ENCODE results near the gene GLO1. TPM values are rescaled to one million over a fixed set of nuclear protein-coding genes. Genes with fewer than 3 reads are reported as not detected.
A peak's percentile ranks its signal among the peaks of the same experiment; 100 is the strongest.

GLO1 gene
- total and polyA plus RNA-seq, 2 donors from 2014 or later = 67.3 to 126 TPM

- Histone ChIP-seq H3K9ac (ENCODE audit: low read length in 3 of 3) (peak overlapping the region; percentile 72 to 96 (median 89)), H3K27me3 (ENCODE audit: control insufficient read depth, insufficient read depth, low read length) (no peaks in the 10 kb centered on the region), H3K27ac (ENCODE audit: low read depth in 2 of 2, low read length in 2 of 2) (peak overlapping the region; percentile 72 to 95), H3K4me3 (ENCODE audit: low read length in 3 of 3) (peak overlapping the region; percentile 91 to 98 (median 96)), H3K36me3 (ENCODE audit: control insufficient read depth in 2 of 3, insufficient read depth in 3 of 3, low read length in 3 of 3) (no peaks in the 10 kb centered on the region), H3K9me3 (ENCODE audit: control insufficient read depth in 2 of 3, insufficient read depth in 1 of 3, low read length in 3 of 3) (no peaks in the 10 kb centered on the region), H3K4me1 (ENCODE audit: control insufficient read depth in 2 of 3, insufficient read depth in 2 of 3, low read depth in 1 of 3, low read length in 3 of 3) (peaks cover 4 to 10% (median 7%) of the 10 kb centered on the region in 3 donors)
- TF ChIP-seq, protein P1, sequence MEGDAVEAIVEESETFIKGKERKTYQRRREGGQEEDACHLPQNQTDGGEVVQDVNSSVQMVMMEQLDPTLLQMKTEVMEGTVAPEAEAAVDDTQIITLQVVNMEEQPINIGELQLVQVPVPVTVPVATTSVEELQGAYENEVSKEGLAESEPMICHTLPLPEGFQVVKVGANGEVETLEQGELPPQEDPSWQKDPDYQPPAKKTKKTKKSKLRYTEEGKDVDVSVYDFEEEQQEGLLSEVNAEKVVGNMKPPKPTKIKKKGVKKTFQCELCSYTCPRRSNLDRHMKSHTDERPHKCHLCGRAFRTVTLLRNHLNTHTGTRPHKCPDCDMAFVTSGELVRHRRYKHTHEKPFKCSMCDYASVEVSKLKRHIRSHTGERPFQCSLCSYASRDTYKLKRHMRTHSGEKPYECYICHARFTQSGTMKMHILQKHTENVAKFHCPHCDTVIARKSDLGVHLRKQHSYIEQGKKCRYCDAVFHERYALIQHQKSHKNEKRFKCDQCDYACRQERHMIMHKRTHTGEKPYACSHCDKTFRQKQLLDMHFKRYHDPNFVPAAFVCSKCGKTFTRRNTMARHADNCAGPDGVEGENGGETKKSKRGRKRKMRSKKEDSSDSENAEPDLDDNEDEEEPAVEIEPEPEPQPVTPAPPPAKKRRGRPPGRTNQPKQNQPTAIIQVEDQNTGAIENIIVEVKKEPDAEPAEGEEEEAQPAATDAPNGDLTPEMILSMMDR (IDR thresholded peaks at IDR 0.05; ENCODE audit: borderline replicate concordance, extremely low read depth, insufficient read depth) = no peak
- intact Hi-C loops (cut with DNase I) = no loop called here
- FAIRE-seq (no peak), DNase-seq (peak in 2 of 5 donors; percentile 53 to 74)
Observed at GRCh38 chr6:38638941-38639497, 63.9 kb downstream of the GLO1 start.

DNA sequence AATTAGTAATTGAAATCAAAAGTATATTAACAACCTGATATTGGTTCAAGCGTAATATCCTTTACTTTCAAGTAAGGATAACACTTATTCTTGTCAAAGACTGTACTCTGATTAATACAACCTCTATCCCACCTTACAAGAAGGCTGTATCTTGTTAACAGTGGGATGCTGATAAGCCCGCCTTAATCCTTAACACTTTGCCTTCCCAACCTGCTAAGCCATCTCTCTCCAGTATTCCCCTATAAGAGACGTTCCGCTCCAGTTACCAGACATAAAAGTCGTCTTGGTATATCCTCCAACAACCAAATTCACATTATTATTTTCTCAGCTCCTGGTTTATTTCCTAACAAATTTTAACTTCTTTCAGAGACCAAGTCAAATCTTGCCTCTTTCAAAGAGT is 65.2 kb downstream of the GLO1 start:
- no peaks in the 10 kb centered on the region for H3K36me3 ChIP-seq (ENCODE audit: control insufficient read depth in 2 of 3, insufficient read depth in 3 of 3, low read length in 3 of 3)
- TF ChIP-seq, protein P1 (IDR thresholded peaks at IDR 0.05; ENCODE audit: borderline replicate concordance, extremely low read depth, insufficient read depth) = no peak
- H3K4me1 ChIP-seq (ENCODE audit: control insufficient read depth in 2 of 3, insufficient read depth in 2 of 3, low read depth in 1 of 3, low read length in 3 of 3) = peaks cover 4 to 10% (median 7%) of the 10 kb centered on the region in 3 donors
- H3K9ac ChIP-seq (ENCODE audit: low read length in 3 of 3) = no peak overlapping the region
- no peak overlapping the region for H3K4me3 ChIP-seq (ENCODE audit: low read length in 3 of 3)
- no peaks in the 10 kb centered on the region for H3K27me3 ChIP-seq (ENCODE audit: control insufficient read depth, insufficient read depth, low read length)
- DNase-seq = no peak
- no peak overlapping the region for H3K27ac ChIP-seq (ENCODE audit: low read depth in 2 of 2, low read length in 2 of 2)
- FAIRE-seq = no peak
- intact Hi-C loops (cut with DNase I) = no loop called here
- no peaks in the 10 kb centered on the region for H3K9me3 ChIP-seq (ENCODE audit: control insufficient read depth in 2 of 3, insufficient read depth in 1 of 3, low read length in 3 of 3)

DNA sequence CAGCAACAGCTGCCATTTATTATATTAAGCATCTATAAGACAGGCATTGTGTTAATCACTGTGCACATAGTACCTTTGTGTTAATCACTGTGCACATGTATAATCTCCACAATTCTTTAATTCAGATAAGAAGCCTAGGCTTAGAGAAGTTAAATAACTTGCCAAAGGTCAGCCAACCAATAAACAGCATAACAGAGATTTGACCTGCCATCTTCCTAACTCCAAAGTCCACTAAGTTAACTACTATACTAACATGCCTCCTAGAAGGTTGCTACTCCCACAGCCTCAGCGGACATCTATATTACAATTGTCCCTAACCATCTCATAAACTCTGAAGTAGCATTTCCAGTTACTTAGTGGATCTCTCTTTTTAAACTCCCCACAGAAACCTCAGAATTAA is 66.9 kb downstream of the GLO1 start:
- Histone ChIP-seq H3K9ac (ENCODE audit: low read length in 3 of 3) (no peak overlapping the region), H3K36me3 (ENCODE audit: control insufficient read depth in 2 of 3, insufficient read depth in 3 of 3, low read length in 3 of 3) (no peaks in the 10 kb centered on the region), H3K27ac (ENCODE audit: low read depth in 2 of 2, low read length in 2 of 2) (no peak overlapping the region), H3K4me1 (ENCODE audit: control insufficient read depth in 2 of 3, insufficient read depth in 2 of 3, low read depth in 1 of 3, low read length in 3 of 3) (peaks cover 4 to 9% (median 6%) of the 10 kb centered on the region in 3 donors), H3K27me3 (ENCODE audit: control insufficient read depth, insufficient read depth, low read length) (no peaks in the 10 kb centered on the region), H3K4me3 (ENCODE audit: low read length in 3 of 3) (no peak overlapping the region), H3K9me3 (ENCODE audit: control insufficient read depth in 2 of 3, insufficient read depth in 1 of 3, low read length in 3 of 3) (no peaks in the 10 kb centered on the region)
- DNase-seq (no peak), FAIRE-seq (no peak)
- intact Hi-C loops (cut with DNase I) = no loop called here
- TF ChIP-seq, protein P1 (IDR thresholded peaks at IDR 0.05; ENCODE audit: borderline replicate concordance, extremely low read depth, insufficient read depth) = no peak

DNA sequence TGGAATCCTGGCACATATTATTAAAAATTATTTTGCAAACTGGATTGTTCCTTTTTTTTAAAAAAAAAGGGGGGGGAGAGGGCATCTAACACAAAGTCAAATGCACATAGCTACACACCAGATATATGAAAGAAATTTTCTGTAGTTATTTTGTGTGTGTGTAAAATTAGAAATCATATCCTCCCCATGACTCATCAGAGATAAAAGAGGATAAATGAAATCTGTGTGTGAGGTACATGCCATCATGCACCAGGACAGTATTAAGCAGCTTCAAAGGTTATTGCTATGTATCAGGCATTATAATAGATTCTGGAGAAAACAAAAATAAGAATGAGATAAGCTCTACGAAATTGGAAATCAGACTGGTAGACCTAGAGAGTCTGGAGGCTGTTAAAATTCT is 68.4 kb downstream of the GLO1 start:
- Histone ChIP-seq H3K36me3 (ENCODE audit: control insufficient read depth in 2 of 3, insufficient read depth in 3 of 3, low read length in 3 of 3) (no peaks in the 10 kb centered on the region), H3K4me3 (ENCODE audit: low read length in 3 of 3) (no peak overlapping the region), H3K27ac (ENCODE audit: low read depth in 2 of 2, low read length in 2 of 2) (no peak overlapping the region), H3K9ac (ENCODE audit: low read length in 3 of 3) (no peak overlapping the region), H3K9me3 (ENCODE audit: control insufficient read depth in 2 of 3, insufficient read depth in 1 of 3, low read length in 3 of 3) (no peaks in the 10 kb centered on the region), H3K4me1 (ENCODE audit: control insufficient read depth in 2 of 3, insufficient read depth in 2 of 3, low read depth in 1 of 3, low read length in 3 of 3) (peaks cover 3 to 4% (median 3%) of the 10 kb centered on the region in 3 donors), H3K27me3 (ENCODE audit: control insufficient read depth, insufficient read depth, low read length) (no peaks in the 10 kb centered on the region)
- DNase-seq (no peak), FAIRE-seq (no peak)
- TF ChIP-seq, protein P1 (IDR thresholded peaks at IDR 0.05; ENCODE audit: borderline replicate concordance, extremely low read depth, insufficient read depth) = no peak
- intact Hi-C loops (cut with DNase I) = no loop called here

Data from kidney (tissue), 14 donors.